Measurements from ENCODE around the gene FCRL5.
A peak's percentile ranks its signal among the peaks of the same experiment; 100 is the strongest.

Gene FCRL5

DNA sequence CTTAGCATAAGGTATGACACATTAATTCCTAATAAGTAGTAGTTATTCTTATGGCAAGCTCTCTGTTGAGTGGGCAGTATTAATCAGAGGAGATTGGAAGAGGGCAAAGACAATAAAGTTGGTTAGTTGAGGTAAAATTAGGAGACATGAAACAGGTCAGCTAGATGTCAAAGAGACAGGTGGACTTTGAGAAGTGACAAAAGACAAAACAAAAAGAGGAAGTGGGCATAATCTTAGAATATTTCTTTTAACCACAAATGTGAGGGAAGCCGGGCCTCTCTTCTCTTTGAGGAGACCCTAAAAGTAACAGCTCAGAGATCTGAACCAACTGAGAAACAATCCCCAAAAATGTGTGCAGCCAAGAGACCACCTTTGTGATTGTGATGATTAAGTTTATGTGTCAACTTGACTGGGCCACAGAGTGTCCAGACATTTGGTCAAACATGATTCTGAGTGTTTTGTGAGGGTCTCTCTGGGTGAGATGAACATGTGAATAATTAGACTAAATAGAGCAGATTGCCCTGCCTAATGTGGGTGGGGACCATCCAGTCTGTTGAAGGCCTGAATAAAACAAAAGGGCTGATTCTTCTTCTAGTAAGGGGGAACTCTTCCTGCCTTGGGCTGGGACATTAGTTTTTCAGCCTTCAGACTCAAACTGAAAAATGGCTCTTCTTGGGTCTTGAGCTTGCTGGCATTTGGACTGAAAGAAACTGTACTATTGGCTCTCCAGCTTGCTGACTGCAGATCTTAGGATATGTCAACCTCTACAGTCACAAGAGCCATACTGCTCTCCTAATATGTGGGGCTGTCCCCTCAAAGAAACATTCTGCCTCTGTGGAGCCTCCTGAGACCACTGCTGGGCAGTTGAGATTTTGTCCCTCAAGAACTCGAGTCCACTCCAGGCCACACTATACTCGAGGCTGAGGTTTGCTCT is 40.0 kb downstream of the FCRL5 start:
- no peak for DNase-seq (ENCODE audit: low read depth)
- TF ChIP-seq, protein P1, sequence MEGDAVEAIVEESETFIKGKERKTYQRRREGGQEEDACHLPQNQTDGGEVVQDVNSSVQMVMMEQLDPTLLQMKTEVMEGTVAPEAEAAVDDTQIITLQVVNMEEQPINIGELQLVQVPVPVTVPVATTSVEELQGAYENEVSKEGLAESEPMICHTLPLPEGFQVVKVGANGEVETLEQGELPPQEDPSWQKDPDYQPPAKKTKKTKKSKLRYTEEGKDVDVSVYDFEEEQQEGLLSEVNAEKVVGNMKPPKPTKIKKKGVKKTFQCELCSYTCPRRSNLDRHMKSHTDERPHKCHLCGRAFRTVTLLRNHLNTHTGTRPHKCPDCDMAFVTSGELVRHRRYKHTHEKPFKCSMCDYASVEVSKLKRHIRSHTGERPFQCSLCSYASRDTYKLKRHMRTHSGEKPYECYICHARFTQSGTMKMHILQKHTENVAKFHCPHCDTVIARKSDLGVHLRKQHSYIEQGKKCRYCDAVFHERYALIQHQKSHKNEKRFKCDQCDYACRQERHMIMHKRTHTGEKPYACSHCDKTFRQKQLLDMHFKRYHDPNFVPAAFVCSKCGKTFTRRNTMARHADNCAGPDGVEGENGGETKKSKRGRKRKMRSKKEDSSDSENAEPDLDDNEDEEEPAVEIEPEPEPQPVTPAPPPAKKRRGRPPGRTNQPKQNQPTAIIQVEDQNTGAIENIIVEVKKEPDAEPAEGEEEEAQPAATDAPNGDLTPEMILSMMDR (conservative IDR thresholded peaks at IDR 0.05; ENCODE audit: low read length) = no peak
- H3K4me3 ChIP-seq (ENCODE audit: low read length) = no peak overlapping the region

DNA sequence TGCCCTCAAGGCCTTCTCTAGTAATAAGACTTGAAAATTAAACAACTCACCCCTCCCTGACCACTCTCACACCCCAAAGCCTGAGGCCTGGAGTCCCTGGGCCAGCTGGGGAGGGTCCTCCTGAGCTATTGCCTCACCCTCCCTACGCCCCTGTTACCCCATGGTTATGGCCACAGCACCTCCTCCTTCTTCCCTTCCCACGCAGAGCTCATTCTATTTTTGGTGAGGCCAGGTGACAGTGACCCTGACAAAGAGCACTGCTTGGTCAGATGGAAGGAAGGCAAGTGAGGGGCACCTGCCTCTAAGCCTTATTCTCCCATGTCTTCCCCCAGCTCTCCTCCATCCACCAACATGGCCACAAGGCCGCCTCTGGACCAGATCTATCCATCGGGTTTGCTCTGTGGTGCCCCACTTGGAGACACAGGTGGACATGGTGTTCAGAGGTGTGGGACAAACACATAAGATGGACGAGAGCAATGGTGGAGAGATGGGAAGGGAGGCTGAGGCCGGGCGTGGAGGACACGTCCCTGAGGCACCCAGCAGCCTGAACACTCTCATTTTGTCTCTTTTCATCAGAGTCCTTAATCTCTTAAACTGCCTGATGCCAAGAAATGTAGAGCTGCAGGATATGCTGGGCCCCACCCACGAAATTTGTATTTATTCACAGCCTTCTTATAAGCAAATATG is 42.6 kb downstream of the FCRL5 start:
- TF ChIP-seq, protein P1 (conservative IDR thresholded peaks at IDR 0.05; ENCODE audit: low read length) = no peak
- H3K4me3 ChIP-seq (ENCODE audit: low read length) = no peak overlapping the region

DNA sequence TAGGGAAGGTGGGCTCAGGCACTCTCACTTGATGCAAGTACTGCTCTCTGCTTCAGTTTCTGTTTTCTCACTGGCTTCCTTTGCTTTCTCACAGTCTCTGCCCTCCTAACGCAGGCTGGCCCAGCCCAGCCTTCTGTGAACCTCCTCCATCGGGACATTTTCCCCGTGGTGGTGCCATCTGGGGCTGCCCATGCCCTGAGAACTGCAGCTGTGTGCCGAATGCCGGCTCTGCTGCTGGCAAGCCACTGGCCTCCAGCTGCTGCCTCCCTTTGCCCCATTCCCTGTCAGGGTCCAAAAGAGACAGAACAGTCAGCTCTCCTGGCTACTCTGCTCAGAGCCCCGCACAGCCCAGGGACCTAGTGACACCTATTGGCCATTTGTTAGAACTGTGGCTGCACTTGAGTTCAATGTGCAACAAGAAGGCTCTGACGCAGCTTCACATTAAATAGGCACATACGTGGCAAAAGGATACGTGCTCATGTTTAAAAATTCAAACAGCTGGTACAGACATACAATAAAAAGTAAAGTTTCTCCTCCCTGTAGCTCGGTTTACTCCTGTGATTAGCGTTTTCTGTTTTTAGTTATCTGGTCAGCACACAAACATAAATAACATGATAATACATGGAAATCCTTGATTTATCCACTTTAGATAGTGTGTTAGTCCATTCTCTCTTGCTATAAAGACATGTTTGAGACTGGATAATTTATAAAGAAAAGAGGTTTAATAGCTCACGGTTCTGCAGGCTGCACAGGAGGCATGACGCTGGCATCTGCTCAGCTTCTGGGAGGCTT is 46.6 kb downstream of the FCRL5 start:
- TF ChIP-seq, protein P1 (conservative IDR thresholded peaks at IDR 0.05; ENCODE audit: low read length) = peak; percentile 90
- H3K4me3 ChIP-seq (ENCODE audit: low read length) = no peak overlapping the region; the same call in 1 of the 2 replicates
- peak; percentile 67 for DNase-seq (ENCODE audit: low read depth)

More for the DNA sequence above, 42.6 kb downstream of the FCRL5 start:
- no peak for DNase-seq (ENCODE audit: low read depth)

DNA sequence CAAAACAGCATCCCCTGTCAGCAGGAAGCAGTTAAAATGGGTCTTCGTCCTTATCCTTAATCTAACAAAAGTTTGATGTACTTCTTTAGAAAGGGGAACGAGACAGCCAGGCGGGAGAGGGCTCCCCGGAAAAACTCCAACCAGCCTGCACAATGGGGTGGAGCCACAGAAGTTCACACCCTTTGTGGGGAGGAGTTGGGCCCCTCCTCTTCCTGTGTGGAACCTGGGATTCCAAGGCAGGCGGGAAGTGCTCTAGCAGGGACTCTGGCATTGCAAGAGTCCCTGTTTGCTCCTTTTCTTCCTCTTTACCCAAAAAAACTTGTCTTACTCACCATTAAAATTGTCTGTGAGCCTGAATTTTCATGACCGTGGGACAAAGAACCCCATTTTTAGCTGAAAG is 47.7 kb downstream of the FCRL5 start:
- DNase-seq (ENCODE audit: low read depth) = no peak
- TF ChIP-seq, protein P1 (conservative IDR thresholded peaks at IDR 0.05; ENCODE audit: low read length) = no peak
- H3K4me3 ChIP-seq (ENCODE audit: low read length) = no peak overlapping the region

DNA sequence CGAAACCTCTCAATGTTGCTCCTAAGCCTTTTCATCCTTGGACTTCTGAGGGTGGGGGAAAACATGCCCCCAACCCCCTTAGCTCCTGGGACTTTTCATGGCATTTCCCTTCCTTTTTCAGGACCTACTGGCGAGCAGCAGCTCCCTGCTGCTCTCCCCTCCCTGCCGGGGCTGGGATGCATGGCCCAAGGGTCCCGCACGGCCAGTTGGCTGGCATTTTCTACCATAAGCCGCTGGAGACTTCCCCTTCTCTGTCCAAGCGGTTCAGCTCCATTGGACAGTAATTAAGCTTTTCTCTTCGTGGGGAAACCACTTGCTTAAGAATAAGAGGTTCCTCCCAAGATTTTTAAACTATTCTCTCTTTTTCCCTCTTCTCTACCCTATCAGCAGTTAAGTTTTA is 52.8 kb downstream of the FCRL5 start:
- DNase-seq (ENCODE audit: low read depth) = no peak
- H3K4me3 ChIP-seq (ENCODE audit: low read length) = no peak overlapping the region
- TF ChIP-seq, protein P1 (conservative IDR thresholded peaks at IDR 0.05; ENCODE audit: low read length) = no peak

DNA sequence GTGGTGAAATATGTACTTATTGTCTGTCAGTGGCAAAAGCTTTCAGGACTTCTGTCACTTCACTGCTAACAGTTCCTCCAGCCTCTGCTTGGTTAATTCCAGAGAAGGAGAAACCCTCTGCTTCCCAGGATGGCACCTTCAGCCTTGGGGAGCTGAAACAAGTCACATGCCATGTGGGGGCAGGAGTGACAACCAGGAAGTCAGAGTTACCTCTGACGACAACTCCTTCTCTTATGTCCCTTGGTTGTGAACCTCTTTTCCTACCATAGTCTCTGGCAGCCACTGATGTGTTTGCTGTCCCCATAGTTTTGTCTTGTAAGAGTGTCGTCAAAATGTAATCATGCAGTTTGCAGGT is 53.6 kb downstream of the FCRL5 start:
- no peak for DNase-seq (ENCODE audit: low read depth)
- H3K4me3 ChIP-seq (ENCODE audit: low read length) = no peak overlapping the region
- TF ChIP-seq, protein P1 (conservative IDR thresholded peaks at IDR 0.05; ENCODE audit: low read length) = no peak
